ENCODE data around the gene POU2F1. TPM values are rescaled to one million over a fixed set of nuclear protein-coding genes. Genes with fewer than 3 reads are reported as not detected.

POU2F1 gene
- total RNA-seq, 1 experiment from 2014 or later, result 28.5 TPM

DNA sequence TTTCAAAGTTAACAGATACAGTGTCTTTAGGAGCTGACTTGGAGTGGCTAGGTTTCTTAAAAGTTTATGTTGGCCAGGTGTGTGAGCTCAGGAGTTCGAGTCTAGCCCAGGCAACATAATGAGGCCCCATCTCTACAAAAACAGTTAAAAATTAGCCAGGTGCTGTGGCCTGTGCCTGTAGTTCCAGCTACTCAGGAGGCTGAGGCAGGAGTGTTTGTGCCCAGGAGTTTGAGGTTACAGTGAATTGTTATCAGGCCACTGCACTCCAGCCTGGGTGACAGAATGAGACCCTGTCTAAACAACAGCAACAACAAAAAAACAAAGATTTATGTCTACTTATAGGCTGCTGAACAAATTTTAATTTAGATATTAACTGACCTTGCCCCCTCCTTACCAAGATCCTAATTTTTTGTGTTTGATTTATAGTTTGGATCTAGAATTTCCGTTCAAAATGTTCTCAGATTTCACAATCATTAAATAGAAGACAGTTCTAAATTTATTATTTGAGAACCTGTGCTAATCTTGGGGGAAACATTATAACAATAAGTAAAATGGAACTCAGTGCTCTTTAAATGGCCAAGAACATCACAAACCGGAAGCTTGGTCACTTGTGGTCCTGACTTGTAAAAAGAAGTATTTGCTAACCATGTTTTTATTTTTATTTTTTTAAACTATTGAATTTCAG is 67.8 kb downstream of the POU2F1 start:
- Histone ChIP-seq H3K4me1 (replicated peaks; ENCODE audit: insufficient read depth) (no peaks in the 10 kb centered on the region), H3K27ac (no peak overlapping the region), H3K9me2 (ENCODE audit: insufficient read depth) (no peaks in the 10 kb centered on the region), H3K27me3 (ENCODE audit: insufficient read depth, low read depth) (no peaks in the 10 kb centered on the region), H3K79me2 (ENCODE audit: low read depth) (peaks cover 51% of the 10 kb centered on the region), H3F3A (ENCODE audit: insufficient read depth, low read depth) (no peaks in the 10 kb centered on the region), H3K4me3 (no peak overlapping the region), H4K20me1 (ENCODE audit: insufficient read depth) (no peaks in the 10 kb centered on the region), H3K4me2 (no peak overlapping the region), H3K36me3 (ENCODE audit: low read depth) (no peaks in the 10 kb centered on the region), H2AFZ (no peak overlapping the region), H3K9me3 (ENCODE audit: insufficient read depth, low read depth) (no peaks in the 10 kb centered on the region)
- BruUV-seq (replicated peaks), result no TSS peak
- POLR2A ChIA-PET (ENCODE audit: unreplicated experiment), result no interaction called here
- no peak for DNase-seq
- CTCF ChIA-PET, result no interaction called here
- intact Hi-C loops (cut with micrococcal nuclease; ENCODE audit: unreplicated experiment), result no loop called here
- TF ChIP-seq EZH2 (IDR thresholded peaks at IDR 0.05; ENCODE audit: low read depth), result no peak
- TF ChIP-seq, protein P1, sequence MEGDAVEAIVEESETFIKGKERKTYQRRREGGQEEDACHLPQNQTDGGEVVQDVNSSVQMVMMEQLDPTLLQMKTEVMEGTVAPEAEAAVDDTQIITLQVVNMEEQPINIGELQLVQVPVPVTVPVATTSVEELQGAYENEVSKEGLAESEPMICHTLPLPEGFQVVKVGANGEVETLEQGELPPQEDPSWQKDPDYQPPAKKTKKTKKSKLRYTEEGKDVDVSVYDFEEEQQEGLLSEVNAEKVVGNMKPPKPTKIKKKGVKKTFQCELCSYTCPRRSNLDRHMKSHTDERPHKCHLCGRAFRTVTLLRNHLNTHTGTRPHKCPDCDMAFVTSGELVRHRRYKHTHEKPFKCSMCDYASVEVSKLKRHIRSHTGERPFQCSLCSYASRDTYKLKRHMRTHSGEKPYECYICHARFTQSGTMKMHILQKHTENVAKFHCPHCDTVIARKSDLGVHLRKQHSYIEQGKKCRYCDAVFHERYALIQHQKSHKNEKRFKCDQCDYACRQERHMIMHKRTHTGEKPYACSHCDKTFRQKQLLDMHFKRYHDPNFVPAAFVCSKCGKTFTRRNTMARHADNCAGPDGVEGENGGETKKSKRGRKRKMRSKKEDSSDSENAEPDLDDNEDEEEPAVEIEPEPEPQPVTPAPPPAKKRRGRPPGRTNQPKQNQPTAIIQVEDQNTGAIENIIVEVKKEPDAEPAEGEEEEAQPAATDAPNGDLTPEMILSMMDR (conservative IDR thresholded peaks at IDR 0.05), result no peak

DNA sequence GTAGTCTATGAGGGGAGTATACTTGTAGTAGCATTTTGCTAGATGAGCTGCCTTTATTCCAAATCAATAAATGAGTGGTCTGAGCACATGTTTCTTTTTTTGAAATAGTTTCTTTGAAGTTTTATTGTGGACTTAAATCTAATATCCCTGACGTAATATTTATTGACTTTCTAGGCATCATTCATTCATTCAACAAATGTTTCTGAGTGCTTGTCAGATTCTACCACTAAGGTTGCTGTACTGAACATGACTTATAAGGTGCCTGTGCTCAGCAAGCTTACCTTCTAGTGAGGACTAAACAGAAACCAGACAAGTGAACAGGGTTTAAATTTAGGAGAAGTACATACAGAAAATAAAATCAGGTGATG is 68.4 kb downstream of the POU2F1 start:
- Histone ChIP-seq H2AFZ (no peak overlapping the region), H3F3A (ENCODE audit: insufficient read depth, low read depth) (no peaks in the 10 kb centered on the region), H3K36me3 (ENCODE audit: low read depth) (no peaks in the 10 kb centered on the region), H3K4me3 (no peak overlapping the region), H3K79me2 (ENCODE audit: low read depth) (peaks cover 49% of the 10 kb centered on the region), H4K20me1 (ENCODE audit: insufficient read depth) (no peaks in the 10 kb centered on the region), H3K27me3 (ENCODE audit: insufficient read depth, low read depth) (no peaks in the 10 kb centered on the region), H3K9me2 (ENCODE audit: insufficient read depth) (no peaks in the 10 kb centered on the region), H3K9me3 (ENCODE audit: insufficient read depth, low read depth) (no peaks in the 10 kb centered on the region), H3K4me2 (no peak overlapping the region), H3K4me1 (replicated peaks; ENCODE audit: insufficient read depth) (no peaks in the 10 kb centered on the region), H3K27ac (no peak overlapping the region)
- TF ChIP-seq EZH2 (IDR thresholded peaks at IDR 0.05; ENCODE audit: low read depth), result no peak
- TF ChIP-seq, protein P1 (conservative IDR thresholded peaks at IDR 0.05), result no peak
- no peak for DNase-seq
- ChIA-PET CTCF (no interaction called here), POLR2A (ENCODE audit: unreplicated experiment) (no interaction called here)
- intact Hi-C loops (cut with micrococcal nuclease; ENCODE audit: unreplicated experiment), result no loop called here
- BruUV-seq (replicated peaks), result no TSS peak

DNA sequence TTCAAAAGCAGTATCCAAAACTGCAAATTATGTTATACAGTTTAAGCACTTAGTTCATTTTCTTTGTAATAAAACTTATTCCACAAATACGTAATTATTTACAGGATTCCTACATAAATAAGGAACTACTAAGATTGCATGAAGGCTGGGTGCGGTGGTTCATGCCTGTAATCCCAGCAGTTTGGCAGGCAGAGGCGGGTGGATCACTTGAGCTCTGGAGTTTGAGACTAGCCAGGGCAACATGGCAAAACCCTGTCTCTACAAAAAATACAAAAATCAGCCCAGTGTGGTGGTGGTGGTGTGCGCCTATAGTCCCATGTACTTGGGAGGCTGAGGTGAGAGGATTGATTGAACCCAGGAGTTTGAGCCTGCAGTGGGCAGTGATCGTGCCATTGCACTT is 69.3 kb downstream of the POU2F1 start:
- Histone ChIP-seq H3K27me3 (ENCODE audit: insufficient read depth, low read depth) (no peaks in the 10 kb centered on the region), H3K36me3 (ENCODE audit: low read depth) (no peaks in the 10 kb centered on the region), H2AFZ (no peak overlapping the region), H3K79me2 (ENCODE audit: low read depth) (peaks cover 45% of the 10 kb centered on the region; the same call in 1 of the 2 replicates), H3K4me2 (no peak overlapping the region), H3F3A (ENCODE audit: insufficient read depth, low read depth) (no peaks in the 10 kb centered on the region), H3K4me3 (no peak overlapping the region), H3K27ac (no peak overlapping the region), H3K4me1 (replicated peaks; ENCODE audit: insufficient read depth) (no peaks in the 10 kb centered on the region), H4K20me1 (ENCODE audit: insufficient read depth) (no peaks in the 10 kb centered on the region), H3K9me3 (ENCODE audit: insufficient read depth, low read depth) (no peaks in the 10 kb centered on the region), H3K9me2 (ENCODE audit: insufficient read depth) (no peaks in the 10 kb centered on the region)
- BruUV-seq (replicated peaks), result no TSS peak
- intact Hi-C loops (cut with micrococcal nuclease; ENCODE audit: unreplicated experiment), result no loop called here
- TF ChIP-seq, protein P1 (conservative IDR thresholded peaks at IDR 0.05), result no peak
- TF ChIP-seq EZH2 (IDR thresholded peaks at IDR 0.05; ENCODE audit: low read depth), result no peak
- CTCF ChIA-PET, result no interaction called here
- POLR2A ChIA-PET (ENCODE audit: unreplicated experiment), result no interaction called here
- no peak for DNase-seq
